Heart right ventricle (tissue), 16 donors: ENCODE results near the gene SLCO2A1. TPM values are rescaled to one million over a fixed set of nuclear protein-coding genes. Genes with fewer than 3 reads are reported as not detected.

Experiments
- ATAC-seq, 8 donors: fragments of 200-7000 bp; cut with Tn5 transposase; one replicate each; pipeline ENCODE4 v1.9.1; 2020; ENCODE audit warnings: mild to moderate bottlenecking in 8 of 8, moderate library complexity in 8 of 8, moderate number of reproducible peaks in 1 of 8
- DNase-seq, 2 donors: peaks; one replicate each; pipeline ENCODE4 v3.0.0-alpha.2; 2020
- H3K27ac ChIP-seq, 10 donors: fragments of 200-600 bp; sonication (generic) in 2 of 10; one replicate each; pipeline versions ENCODE4 v1.5.0 to v1.8.0; 2020 to 2022; ENCODE audit warnings: mild to moderate bottlenecking in 3 of 10
- H3K27me3 ChIP-seq, 7 donors: fragments of 200-600 bp; one replicate each; pipeline ENCODE4 v1.8.0; 2021 to 2022; ENCODE audit warnings: mild to moderate bottlenecking in 2 of 7
- H3K36me3 ChIP-seq, 9 donors: fragments of 200-600 bp; sonication (generic) in 1 of 9; one replicate each; pipeline versions ENCODE4 v1.5.0 to v1.8.0; 2020 to 2022; ENCODE audit warnings: mild to moderate bottlenecking in 2 of 9
- H3K4me1 ChIP-seq, 9 donors: fragments of 200-600 bp; sonication (generic) in 1 of 9; one replicate each; pipeline versions ENCODE4 v1.5.0 to v1.8.0; 2020 to 2022; ENCODE audit warnings: mild to moderate bottlenecking in 4 of 9
- H3K4me3 ChIP-seq, 10 donors: fragments of 200-600 bp; sonication (generic) in 2 of 10; one replicate each; pipeline versions ENCODE4 v1.5.0 to v1.8.0; 2020 to 2022; ENCODE audit warnings: mild to moderate bottlenecking in 7 of 10, moderate library complexity in 2 of 10
- H3K9me3 ChIP-seq, 11 donors: fragments of 200-600 bp in 10 of 11; sonication (generic) in 2 of 11; one replicate each; pipeline versions ENCODE4 v1.5.0 to v1.8.0; 2013 to 2022; ENCODE audit warnings: mild to moderate bottlenecking in 2 of 11, control low read depth in 1 of 11, moderate library complexity in 1 of 11
- WGBS, 2 donors: extraction: QIAGEN DNeasy Blood & Tissue Kit; methylation state at CpG; one replicate each; pipeline ENCODE4 v1.1.7; 2013; ENCODE audit warnings: inconsistent platforms in 1 of 2; 5-methylcytosine and 5-hydroxymethylcytosine counted together
- intact Hi-C, 10 donors: fragments of 100-400 bp; cut with DNase I; formaldehyde crosslinking; loops; one replicate each; pipeline versions ENCODE4 v1.11.1 to v1.14.2; 2022
- polyA plus RNA-seq, 2 donors: library from polyadenylated mRNA; stranded (reverse); fragments of 200-250 nt; gene quantifications; one replicate each; pipeline ENCODE4 v1.2.3, GENCODE V29; 2013
- total RNA-seq, 10 donors: library from RNA; stranded (reverse); fragmentation: NEBNext Ultra II Directional in 3 of 10; extraction: Animal tissue kit (Norgen Biotek cat#: 25700) in 3 of 10; gene quantifications; one replicate each; pipeline versions ENCODE4 v1.2.1 to v1.2.4, GENCODE V29; 2021 to 2023
- TF ChIP-seq, protein P1 (sequence below), 9 donors: fragments of 200-600 bp; sonication (generic) in 2 of 9; IDR thresholded peaks; one replicate each; pipeline versions ENCODE4 v1.5.0 to v1.8.0; 2021 to 2022; ENCODE audit warnings: antibody characterized with exemption in 9 of 9, mild to moderate bottlenecking in 5 of 9, moderate library complexity in 1 of 9
- donor health status: Arrhythmogenic right ventricular cardiomyopathy.
- donor health status: ischemic (EF 13 %, LVEDD 7.1; RV severe dilation, severe dysfunction).
- donor health status: healthy with polysubstance abuse.
- donor health status: DM: no; HTN: yes; CAD: no.
- donor health status: DM: no; HTN: no; CAD: no.
- donor health status: ischemic (EF 25% LVEDD 6.9; RV normal size, moderate dysfunction).
- donor health status: ischemic (EF 25% LVEDD 5.7; RV mildly dilated, moderate dysfunction).
- donor health status: healthy.
- donor health status: DM: yes; HTN: yes; CAD: no.
- donor health status: Ischemic cardiomyopathy.
- donor health status: ischemic (EF 35%, LVEDD 5.7; RV mildly dilated, moderate dysfunction).
- donor health status: nonischemic (EF 11% LVEDD 7.7; RV severe dilation, severe dysfunction).
- donor health status: DM: yes; HTN: yes; CAD: no.
- donor health status: PGD.
- donor health status: ischemic (EF 29% LVEDD 5.4; RV normal size, mild dysfunction).
- donor health status: nonischemic (EF 23%, LVEDD 6.1; RV moderate dilation, normal function).

The SLCO2A1 gene
- total and polyA plus RNA-seq, 12 donors: 3.6 to 30.4 (median 10.0) TPM

DNA sequence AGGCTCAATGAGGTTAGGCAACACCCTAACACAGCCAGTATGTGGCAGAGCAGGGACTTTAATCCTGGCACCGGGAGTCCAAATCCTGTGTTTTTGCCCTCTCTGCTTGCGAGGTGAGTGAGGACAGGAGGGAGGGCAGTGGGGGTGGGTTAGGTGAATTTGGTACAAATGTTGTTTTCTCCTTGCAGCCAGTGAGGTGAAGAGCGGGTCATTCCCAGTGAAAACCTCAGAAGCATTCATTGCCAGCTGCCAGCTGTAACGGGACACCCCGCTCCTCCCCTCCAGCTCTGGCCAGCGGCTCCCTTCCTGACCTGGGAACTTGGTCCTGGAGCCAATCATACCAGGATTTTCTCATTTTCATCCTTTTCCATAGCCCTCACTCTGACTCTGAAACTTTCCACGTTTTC, 88.3 kb downstream of the SLCO2A1 start:
- WGBS, 2 donors: 54 to 63% methylated on average over 7 of the region's 7 CpGs
- TF ChIP-seq, protein P1, sequence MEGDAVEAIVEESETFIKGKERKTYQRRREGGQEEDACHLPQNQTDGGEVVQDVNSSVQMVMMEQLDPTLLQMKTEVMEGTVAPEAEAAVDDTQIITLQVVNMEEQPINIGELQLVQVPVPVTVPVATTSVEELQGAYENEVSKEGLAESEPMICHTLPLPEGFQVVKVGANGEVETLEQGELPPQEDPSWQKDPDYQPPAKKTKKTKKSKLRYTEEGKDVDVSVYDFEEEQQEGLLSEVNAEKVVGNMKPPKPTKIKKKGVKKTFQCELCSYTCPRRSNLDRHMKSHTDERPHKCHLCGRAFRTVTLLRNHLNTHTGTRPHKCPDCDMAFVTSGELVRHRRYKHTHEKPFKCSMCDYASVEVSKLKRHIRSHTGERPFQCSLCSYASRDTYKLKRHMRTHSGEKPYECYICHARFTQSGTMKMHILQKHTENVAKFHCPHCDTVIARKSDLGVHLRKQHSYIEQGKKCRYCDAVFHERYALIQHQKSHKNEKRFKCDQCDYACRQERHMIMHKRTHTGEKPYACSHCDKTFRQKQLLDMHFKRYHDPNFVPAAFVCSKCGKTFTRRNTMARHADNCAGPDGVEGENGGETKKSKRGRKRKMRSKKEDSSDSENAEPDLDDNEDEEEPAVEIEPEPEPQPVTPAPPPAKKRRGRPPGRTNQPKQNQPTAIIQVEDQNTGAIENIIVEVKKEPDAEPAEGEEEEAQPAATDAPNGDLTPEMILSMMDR (IDR thresholded peaks at IDR 0.05): no peak
- DNase-seq: no peak
- no peaks in the 10 kb centered on the region for H3K9me3 ChIP-seq
- peaks cover 15 to 48% (median 36%) of the 10 kb centered on the region in 9 donors for H3K4me1 ChIP-seq
- no peak overlapping the region for H3K27ac ChIP-seq
- H3K4me3 ChIP-seq: no peak overlapping the region
- no peaks in the 10 kb centered on the region for H3K36me3 ChIP-seq
- no peaks in the 10 kb centered on the region for H3K27me3 ChIP-seq
- intact Hi-C loops: loop anchor here in 1 of 10 donors (10.0 kb wide), 1 partner anchor 93 kb away; no protein-coding TSS in a partner anchor
- ATAC-seq: no peak

DNA sequence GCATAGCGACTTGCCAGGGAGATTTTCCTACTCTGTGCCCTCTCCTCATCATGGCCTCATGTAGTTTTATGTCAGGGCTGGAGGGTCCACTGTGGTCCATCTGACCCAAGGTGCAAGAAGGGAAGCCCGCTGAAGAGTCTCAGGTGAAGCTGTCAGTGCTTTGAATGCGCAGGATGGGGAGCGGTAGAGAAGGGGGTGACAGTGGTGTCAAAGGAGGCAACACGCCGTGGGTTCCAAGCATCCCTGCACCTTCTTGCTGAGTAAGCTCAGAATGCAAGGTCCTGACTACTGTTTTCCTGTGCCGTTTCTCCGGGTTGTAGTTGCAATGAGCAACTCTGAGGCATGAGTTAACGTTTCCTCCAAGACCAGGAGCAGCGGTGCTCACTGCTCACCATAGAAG, 89.2 kb downstream of the SLCO2A1 start:
- peaks cover 9 to 39% (median 27%) of the 10 kb centered on the region in 9 donors for H3K4me1 ChIP-seq
- DNase-seq (no peak), ATAC-seq (no peak)
- H3K9me3 ChIP-seq: no peaks in the 10 kb centered on the region
- no peaks in the 10 kb centered on the region for H3K27me3 ChIP-seq
- H3K4me3 ChIP-seq: no peak overlapping the region
- no peak overlapping the region for H3K27ac ChIP-seq
- intact Hi-C loops: loop anchor here in 1 of 10 donors (10.0 kb wide), 1 partner anchor 94 kb away; no protein-coding TSS in a partner anchor
- WGBS, 2 donors: 86 to 89% methylated on average over 10 of the region's 10 CpGs
- TF ChIP-seq, protein P1 (IDR thresholded peaks at IDR 0.05): no peak
- H3K36me3 ChIP-seq: no peaks in the 10 kb centered on the region

- DNase-seq (no peak), ATAC-seq (no peak)
- H3K27ac ChIP-seq: no peak overlapping the region
- 86 to 96% methylated on average over 1 of the region's 1 CpG for WGBS, 2 donors
- no peaks in the 10 kb centered on the region for H3K27me3 ChIP-seq
- TF ChIP-seq, protein P1 (IDR thresholded peaks at IDR 0.05): no peak
- H3K4me1 ChIP-seq: peaks cover 8 to 28% (median 16%) of the 10 kb centered on the region in 9 donors
- H3K9me3 ChIP-seq: no peaks in the 10 kb centered on the region
- intact Hi-C loops: loop anchor here in 6 of 10 donors (5.0 to 10.0 kb wide), 5 partner anchors 95 to 545 kb away; partner anchors contain the start of genes ANAPC13 (in 1 of the 6) and CEP63 (in 1 of the 6)
- no peak overlapping the region for H3K4me3 ChIP-seq
- H3K36me3 ChIP-seq: no peaks in the 10 kb centered on the region
Observed at GRCh38 chr3:133939463-133939835, 90.3 kb downstream of the SLCO2A1 start.

DNA sequence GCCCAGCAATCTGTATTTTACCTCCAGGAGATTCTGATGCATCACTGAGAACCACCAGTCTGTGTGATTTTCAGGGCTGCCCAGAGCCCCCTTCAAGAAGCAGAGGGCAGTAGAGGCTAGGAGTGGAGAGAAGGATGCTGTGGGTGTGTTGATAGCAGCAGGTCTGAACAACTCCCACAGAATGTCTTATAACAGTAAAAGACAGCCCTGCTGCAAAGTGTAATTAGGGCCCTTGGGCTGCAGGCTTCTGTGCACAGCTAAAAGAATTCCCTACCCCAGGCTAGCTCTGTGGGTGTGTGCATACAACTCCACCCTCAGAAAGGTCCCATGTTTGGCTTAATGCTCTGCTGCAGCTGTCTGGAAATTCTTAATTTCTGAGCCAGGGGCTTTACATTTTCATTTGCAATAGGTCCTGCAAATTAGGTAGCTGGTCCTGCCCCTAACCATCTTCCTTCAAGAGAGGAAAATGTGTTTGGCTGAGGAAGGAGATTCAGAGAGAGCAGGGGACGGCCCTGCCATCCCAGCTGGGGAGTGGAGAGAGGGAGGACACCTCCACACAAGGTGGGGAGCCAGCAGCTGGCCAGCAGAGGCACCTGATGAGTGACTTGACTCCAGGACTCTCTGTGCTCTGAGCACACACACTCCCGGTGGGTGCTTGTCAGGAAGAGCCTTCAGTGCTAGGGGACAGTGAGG, 90.8 kb downstream of the SLCO2A1 start:
- H3K9me3 ChIP-seq: no peaks in the 10 kb centered on the region
- H3K36me3 ChIP-seq: no peaks in the 10 kb centered on the region
- no peak overlapping the region for H3K4me3 ChIP-seq
- H3K27me3 ChIP-seq: no peaks in the 10 kb centered on the region
- no peak overlapping the region for H3K27ac ChIP-seq
- intact Hi-C loops: loop anchor here in 6 of 10 donors (5.0 to 10.0 kb wide), 5 partner anchors 96 to 546 kb away; partner anchors contain the start of genes ANAPC13 (in 1 of the 6) and CEP63 (in 1 of the 6)
- TF ChIP-seq, protein P1 (IDR thresholded peaks at IDR 0.05): peak in 7 of 9 donors; percentile 5 to 53 (median 28)
- 81 to 90% methylated on average over 2 of the region's 2 CpGs for WGBS, 2 donors
- H3K4me1 ChIP-seq: peaks cover 3 to 23% (median 11%) of the 10 kb centered on the region in 9 donors
- DNase-seq: no peak
- ATAC-seq: peak in 4 of 8 donors; percentile 29 to 54 (median 44)
